Activated B cell treated with CpG ODN at 0.5 μM for 24 hours (primary cell): ENCODE results near the gene LRRC4C. TPM values are rescaled to one million over a fixed set of nuclear protein-coding genes. Genes with fewer than 3 reads are reported as not detected.

Source experiments
- ATAC-seq: fragments of 200-7000 bp; cut with Tn5 transposase; one replicate; pipeline ENCODE4 v1.10.0; 2021; ENCODE audit warnings: low read depth, mild to moderate bottlenecking, moderate library complexity
- CTCF ChIA-PET: fragments of 350-600 bp; sonication (Branson Sonifier 250); formaldehyde crosslinking; loops from one replicate; lab custom pipeline; 2021; ENCODE audit warnings: antibody characterized with exemption; lab: Charles Lee
- POLR2A ChIA-PET: fragments of 350-600 bp; sonication (Branson Sonifier 250); formaldehyde crosslinking; loops from one replicate; lab custom pipeline; 2021; ENCODE audit warnings: antibody characterized with exemption; lab: Charles Lee
- DNase-seq: peaks from one replicate; pipeline ENCODE4 v3.0.0; 2022
- H3K27ac Mint-ChIP-seq: one replicate; pipeline ENCODE4 v1.8.0; 2020; ENCODE audit warnings: mixed read lengths
- H3K27me3 Mint-ChIP-seq: one replicate; pipeline ENCODE4 v1.8.0; 2021; ENCODE audit warnings: mixed read lengths
- H3K36me3 Mint-ChIP-seq: one replicate; pipeline ENCODE4 v1.8.0; 2021; ENCODE audit warnings: low read depth, mixed read lengths
- H3K4me1 Mint-ChIP-seq: one replicate; pipeline ENCODE4 v1.8.0; 2021; ENCODE audit warnings: mixed read lengths
- H3K4me3 Mint-ChIP-seq: one replicate; pipeline ENCODE4 v1.8.0; 2020; ENCODE audit warnings: mild to moderate bottlenecking, mixed read lengths
- H3K9me3 Mint-ChIP-seq: one replicate; pipeline ENCODE4 v1.8.0; 2020; ENCODE audit warnings: mixed read lengths
- intact Hi-C: fragments of 100-400 bp; cut with micrococcal nuclease; formaldehyde crosslinking; loops from one replicate; pipeline ENCODE4 v1.15.1; 2024
- total RNA-seq: library from RNA; stranded (reverse); gene quantifications from 2 replicates; pipeline ENCODE4 v1.2.3, GENCODE V29; 2022
- TF ChIP-seq, protein P1 (sequence below): fragments of 200-600 bp; IDR thresholded peaks from one replicate; pipeline ENCODE4 v1.8.0; 2022; ENCODE audit warnings: antibody characterized with exemption, mild to moderate bottlenecking

The LRRC4C gene
- total RNA-seq, 1 donor from 2014 or later = not detected

- CTCF ChIA-PET = no interaction called here
- intact Hi-C loops = no loop called here
- POLR2A ChIA-PET = no interaction called here
- TF ChIP-seq, protein P1, sequence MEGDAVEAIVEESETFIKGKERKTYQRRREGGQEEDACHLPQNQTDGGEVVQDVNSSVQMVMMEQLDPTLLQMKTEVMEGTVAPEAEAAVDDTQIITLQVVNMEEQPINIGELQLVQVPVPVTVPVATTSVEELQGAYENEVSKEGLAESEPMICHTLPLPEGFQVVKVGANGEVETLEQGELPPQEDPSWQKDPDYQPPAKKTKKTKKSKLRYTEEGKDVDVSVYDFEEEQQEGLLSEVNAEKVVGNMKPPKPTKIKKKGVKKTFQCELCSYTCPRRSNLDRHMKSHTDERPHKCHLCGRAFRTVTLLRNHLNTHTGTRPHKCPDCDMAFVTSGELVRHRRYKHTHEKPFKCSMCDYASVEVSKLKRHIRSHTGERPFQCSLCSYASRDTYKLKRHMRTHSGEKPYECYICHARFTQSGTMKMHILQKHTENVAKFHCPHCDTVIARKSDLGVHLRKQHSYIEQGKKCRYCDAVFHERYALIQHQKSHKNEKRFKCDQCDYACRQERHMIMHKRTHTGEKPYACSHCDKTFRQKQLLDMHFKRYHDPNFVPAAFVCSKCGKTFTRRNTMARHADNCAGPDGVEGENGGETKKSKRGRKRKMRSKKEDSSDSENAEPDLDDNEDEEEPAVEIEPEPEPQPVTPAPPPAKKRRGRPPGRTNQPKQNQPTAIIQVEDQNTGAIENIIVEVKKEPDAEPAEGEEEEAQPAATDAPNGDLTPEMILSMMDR = no peak
- ATAC-seq (no peak), DNase-seq (no peak)
- H3K36me3 Mint-ChIP-seq = no peaks in the 10 kb centered on the region
- H3K27ac Mint-ChIP-seq = no peak overlapping the region
- no peaks in the 10 kb centered on the region for H3K4me1 Mint-ChIP-seq
- H3K9me3 Mint-ChIP-seq = peaks cover 2% of the 10 kb centered on the region
- H3K4me3 Mint-ChIP-seq = no peak overlapping the region
- H3K27me3 Mint-ChIP-seq = no peaks in the 10 kb centered on the region
These were observed 1341.4 kb downstream of the LRRC4C start for GRCh38 chr11:40118026-40118425.

GRCh38 chr11:40104941-40105550, 1354.4 kb downstream of the LRRC4C start:
- H3K4me3 Mint-ChIP-seq = no peak overlapping the region
- POLR2A ChIA-PET = no interaction called here
- H3K27me3 Mint-ChIP-seq = no peaks in the 10 kb centered on the region

GRCh38 chr11:40100781-40101180, 1358.7 kb downstream of the LRRC4C start:
- Mint-ChIP-seq H3K9me3 (peaks cover 11% of the 10 kb centered on the region), H3K27ac (no peak overlapping the region), H3K4me1 (no peaks in the 10 kb centered on the region), H3K4me3 (no peak overlapping the region), H3K36me3 (no peaks in the 10 kb centered on the region), H3K27me3 (no peaks in the 10 kb centered on the region)
- DNase-seq (no peak), ATAC-seq (no peak)
- POLR2A ChIA-PET = no interaction called here
- TF ChIP-seq, protein P1 = no peak
- CTCF ChIA-PET = no interaction called here
- intact Hi-C loops = no loop called here

More at GRCh38 chr11:40104941-40105550, 1354.4 kb downstream of the LRRC4C start:
- Mint-ChIP-seq H3K4me1 (no peaks in the 10 kb centered on the region), H3K27ac (no peak overlapping the region), H3K9me3 (peaks cover 20% of the 10 kb centered on the region), H3K36me3 (no peaks in the 10 kb centered on the region)
- intact Hi-C loops = no loop called here
- CTCF ChIA-PET = no interaction called here
- DNase-seq (no peak), ATAC-seq (no peak)
- TF ChIP-seq, protein P1 = no peak

- intact Hi-C loops = no loop called here
- peaks cover 5% of the 10 kb centered on the region for H3K9me3 Mint-ChIP-seq
- no peaks in the 10 kb centered on the region for H3K36me3 Mint-ChIP-seq
- no peak overlapping the region for H3K27ac Mint-ChIP-seq
- no peaks in the 10 kb centered on the region for H3K27me3 Mint-ChIP-seq
- ChIA-PET CTCF (no interaction called here), POLR2A (no interaction called here)
- DNase-seq (no peak), ATAC-seq (no peak)
- H3K4me1 Mint-ChIP-seq = no peaks in the 10 kb centered on the region
- H3K4me3 Mint-ChIP-seq = no peak overlapping the region
- TF ChIP-seq, protein P1 = no peak
These were observed 1359.3 kb downstream of the LRRC4C start for GRCh38 chr11:40100162-40100553.

- Mint-ChIP-seq H3K4me3 (no peak overlapping the region), H3K9me3 (peaks cover 3% of the 10 kb centered on the region), H3K27me3 (no peaks in the 10 kb centered on the region), H3K27ac (no peak overlapping the region), H3K4me1 (no peaks in the 10 kb centered on the region), H3K36me3 (no peaks in the 10 kb centered on the region)
- ATAC-seq = no peak
- POLR2A ChIA-PET = no interaction called here
- CTCF ChIA-PET = no interaction called here
- intact Hi-C loops = no loop called here
- DNase-seq = no peak
- TF ChIP-seq, protein P1 = no peak
These were observed 1359.9 kb downstream of the LRRC4C start for GRCh38 chr11:40099426-40100161.
